HepG2 (cell line): ENCODE results near the gene GLUD1. TPM values are rescaled to one million over a fixed set of nuclear protein-coding genes. Genes with fewer than 3 reads are reported as not detected.

ENCODE experiments used
- ATAC-seq: fragments of 200-7000 bp; cut with Tn5 transposase; 3 replicates; pipeline ENCODE4 v1.9.1; 2020; ENCODE audit warnings: mild to moderate bottlenecking, moderate library complexity
- BruUV-seq: library from RNA; stranded (reverse); fragments of 400-500 nt; replicated peaks from 2 replicates; lab custom pipeline; 2021; lab: Mats Ljungman, UMichigan
- CTCF ChIA-PET: fragments of 300-600 bp; formaldehyde crosslinking; extraction: SDS; loops from one replicate; lab custom pipeline; 2021; ENCODE audit warnings: low total read pairs, inconsistent platforms, low intra/inter-chr PET ratio; lab: Yijun Ruan, JAX
- POLR2A ChIA-PET: fragments of 350-600 bp; sonication (Branson Sonifier 250); formaldehyde crosslinking; loops from one replicate; lab custom pipeline; 2020; ENCODE audit warnings: antibody characterized with exemption, inconsistent platforms; lab: Yijun Ruan, JAX
- DNase-seq: peaks from one replicate; pipeline ENCODE4 v3.0.0-alpha.2; 2015; ENCODE audit warnings: low spot score
- FAIRE-seq: peaks from 3 replicates; lab custom pipeline; 2011; peaks lifted over from hg19 to GRCh38; lab: Jason Lieb, UNC
- H2AFZ ChIP-seq: one replicate; pipeline ENCODE4 v1.6.1; 2011; ENCODE audit warnings: low read length, inconsistent platforms
- H3K27ac ChIP-seq: fragments of 300-600 bp; 3 replicates; pipeline ENCODE4 v1.8.0; 2011; ENCODE audit warnings: mixed run types, mild to moderate bottlenecking, mixed read lengths, low read length, inconsistent platforms; ENCODE audit not compliant: insufficient read depth; ENCODE audit errors: extremely low read length
- H3K27me3 ChIP-seq, 2 experiments: fragments of 200-600 bp in 1 of 2; 2 replicates in 1 of 2; 3 replicates in 1 of 2; pipeline versions ENCODE4 v1.6.0 to v1.8.0; 2011; ENCODE audit warnings: low read length in 2 of 2, mild to moderate bottlenecking in 2 of 2, moderate library complexity in 2 of 2, inconsistent platforms in 1 of 2; ENCODE audit not compliant: insufficient read depth in 2 of 2, control insufficient read depth in 1 of 2
- H3K36me3 ChIP-seq, 2 experiments: fragments of 200-600 bp in 1 of 2; replicated peaks in 1 of 2; 2 replicates in 1 of 2; 3 replicates in 1 of 2; pipeline versions ENCODE4 v1.5.1 to v1.8.0; 2011; ENCODE audit warnings: low read length in 2 of 2, inconsistent platforms in 1 of 2; ENCODE audit not compliant: insufficient read depth in 2 of 2, control insufficient read depth in 1 of 2
- H3K4me1 ChIP-seq: 2 replicates; pipeline ENCODE4 v1.5.1; 2012; ENCODE audit warnings: low read length, inconsistent platforms; ENCODE audit not compliant: insufficient read depth
- H3K4me2 ChIP-seq: 2 replicates; pipeline ENCODE4 v1.6.0; 2011; ENCODE audit warnings: low read depth, low read length, inconsistent platforms
- H3K4me3 ChIP-seq, 3 experiments: fragments of 200-600 bp in 1 of 3; sonication (generic), shearing (Covaris generic) in 1 of 3; replicated peaks in 1 of 3; 2 replicates each; pipeline ENCODE4 v1.5.1; 2011 to 2016; ENCODE audit warnings: low read length in 3 of 3, inconsistent platforms in 2 of 3, low read depth in 2 of 3, mild to moderate bottlenecking in 2 of 3, control low read depth in 1 of 3, mixed read lengths in 1 of 3; ENCODE audit not compliant: insufficient read depth in 1 of 3
- H3K79me2 ChIP-seq: one replicate; pipeline ENCODE4 v1.6.1; 2011; ENCODE audit warnings: low read length, inconsistent platforms; ENCODE audit not compliant: insufficient read depth
- H3K9ac ChIP-seq: 2 replicates; pipeline ENCODE4 v1.6.0; 2011; ENCODE audit warnings: mild to moderate bottlenecking, low read depth, low read length, inconsistent platforms; ENCODE audit not compliant: insufficient read depth
- H3K9me3 ChIP-seq: 2 replicates; pipeline ENCODE4 v1.5.1; 2012; ENCODE audit warnings: mild to moderate bottlenecking, low read length
- H4K20me1 ChIP-seq: 2 replicates; pipeline ENCODE4 v1.6.0; 2011; ENCODE audit warnings: inconsistent platforms, mild to moderate bottlenecking, low read length, moderate library complexity; ENCODE audit not compliant: insufficient read depth
- ELF3 ChIP-seq: IDR thresholded peaks from 2 replicates; pipeline ENCODE4 v1.6.1; 2016; ENCODE audit warnings: missing genetic modification reagents, missing compliant biosample characterization
- GATA4 ChIP-seq: sonication (generic); IDR thresholded peaks from 2 replicates; pipeline ENCODE4 v1.6.1; 2016; ENCODE audit warnings: antibody characterized with exemption, low read depth, borderline replicate concordance
- HNRNPH1 ChIP-seq: fragments of 200-400 bp; formaldehyde crosslinking; optimal IDR thresholded peaks from 2 replicates; pipeline ENCODE3; 2017; ENCODE audit warnings: mild to moderate bottlenecking, low read depth, low read length
- HNRNPL ChIP-seq: fragments of 200-400 bp; formaldehyde crosslinking; IDR thresholded peaks from 2 replicates; pipeline ENCODE4 v1.6.1; 2017; ENCODE audit warnings: mild to moderate bottlenecking, low read depth, low read length
- HOXA7 ChIP-seq: sonication (generic); formaldehyde crosslinking; IDR thresholded peaks from 2 replicates; pipeline ENCODE4 v1.8.1; 2022; ENCODE audit warnings: mild to moderate bottlenecking, missing genetic modification reagents, moderate library complexity
- NR2F6 ChIP-seq, 2 experiments: IDR thresholded peaks; 2 replicates each; pipeline ENCODE4 v1.6.1; 2016; ENCODE audit warnings: antibody characterized with exemption in 1 of 2, mild to moderate bottlenecking in 1 of 2
- SNAPC4 ChIP-seq: sonication (generic); formaldehyde crosslinking; IDR thresholded peaks from 2 replicates; pipeline ENCODE4 v1.4.0; 2020; ENCODE audit warnings: mild to moderate bottlenecking, missing genetic modification reagents
- THAP11 ChIP-seq: IDR thresholded peaks from 2 replicates; pipeline ENCODE4 v1.6.1; 2016; ENCODE audit warnings: missing biosample characterization, missing genetic modification reagents
- U2AF1 ChIP-seq: fragments of 200-400 bp; formaldehyde crosslinking; optimal IDR thresholded peaks from 2 replicates; pipeline ENCODE3; 2017; ENCODE audit warnings: mild to moderate bottlenecking, low read depth, low read length
- ZBTB39 ChIP-seq: sonication (generic); formaldehyde crosslinking; IDR thresholded peaks from 2 replicates; pipeline ENCODE4 v1.5.0; 2020; ENCODE audit warnings: missing genetic modification reagents
- ZNF225 ChIP-seq: sonication (generic); formaldehyde crosslinking; IDR thresholded peaks from 2 replicates; pipeline ENCODE4 v1.4.0; 2020; ENCODE audit warnings: mild to moderate bottlenecking, missing genetic modification reagents
- ZNF432 ChIP-seq: sonication (generic); formaldehyde crosslinking; IDR thresholded peaks from 2 replicates; pipeline ENCODE4 v1.5.0; 2020; ENCODE audit warnings: missing genetic modification reagents, mild to moderate bottlenecking, borderline replicate concordance
- ZNF501 ChIP-seq: sonication (generic); formaldehyde crosslinking; IDR thresholded peaks from 2 replicates; pipeline ENCODE4 v1.5.1; 2020; ENCODE audit warnings: mild to moderate bottlenecking, moderate library complexity, missing genetic modification reagents
- ZNF761 ChIP-seq: sonication (generic); formaldehyde crosslinking; conservative IDR thresholded peaks from 2 replicates; pipeline ENCODE4 v1.4.0; 2020; ENCODE audit warnings: mild to moderate bottlenecking, missing genetic modification reagents
- WGBS: methylation state at CpG from one replicate; pipeline ENCODE4 v1.1.6; 2017; ENCODE audit warnings: low lambda C conversion rate; 5-methylcytosine and 5-hydroxymethylcytosine counted together
- in situ Hi-C: cut with HindIII; loops from 2 replicates; pipeline ENCODE4 v1.10.0; 2017; ENCODE audit warnings: low pct_unique_long_range_greater_than_20kb; ENCODE audit not compliant: extremely low pct_ligation_motif_present
- intact Hi-C: fragments of 100-400 bp; cut with micrococcal nuclease; formaldehyde crosslinking; loops from one replicate; pipeline ENCODE4 v1.10.0; 2022; ENCODE audit not compliant: unreplicated experiment
- polyA plus RNA-seq, 8 experiments: library from polyadenylated mRNA; depleted of rRNA in 3 of 8; stranded (reverse) in 7 of 8; unstranded in 1 of 8; fragments of >200 nt; fragmentation: Illumina TruSeq in 4 of 8; extraction: Trizol in 4 of 8; gene quantifications; 2 replicates each; pipeline versions ENCODE4 v1.2.1 to v1.2.3, GENCODE V29; 2011 to 2016; ENCODE audit warnings: low read depth in 4 of 8, missing spikeins in 1 of 8, mixed read lengths in 1 of 8; ENCODE audit not compliant: insufficient read depth in 1 of 8
- total RNA-seq, 5 experiments: library from RNA; depleted of rRNA; stranded (reverse); fragments of >200 nt; fragmentation: Illumina TruSeq; extraction: Trizol; gene quantifications; 2 replicates each; pipeline ENCODE4 v1.2.3, GENCODE V29; 2016; ENCODE audit warnings: low read depth in 1 of 5
- TF ChIP-seq, protein P1 (sequence below): sonication (generic); formaldehyde crosslinking; IDR thresholded peaks from 2 replicates; pipeline ENCODE4 v1.5.1; 2020; ENCODE audit warnings: missing genetic modification reagents, mild to moderate bottlenecking, borderline replicate concordance
- TF ChIP-seq, protein P2 (sequence below): sonication (generic); formaldehyde crosslinking; IDR thresholded peaks from 2 replicates; pipeline ENCODE4 v1.4.0; 2020; ENCODE audit warnings: missing genetic modification reagents, borderline replicate concordance

GLUD1 gene
- total and polyA plus RNA-seq, 2 of the 13 experiments (the other 11 are each of a cell fraction or from before 2014, with no cell fraction given), result 301 to 798 TPM

GRCh38 chr10:87089746-87090145, 4.9 kb downstream of the GLUD1 start:
- no TSS peak for BruUV-seq
- ChIA-PET POLR2A (no interaction called here), CTCF (no interaction called here)
- Histone ChIP-seq H3K36me3 (peaks cover 2 to 30% of the 10 kb centered on the region in 2 experiments), H4K20me1 (peaks cover 69% of the 10 kb centered on the region), H3K9me3 (no peaks in the 10 kb centered on the region), H2AFZ (no peak overlapping the region), H3K4me3 (peak overlapping the region in 2 of 3 experiments; percentile 23 to 90; a peak in 2 of 6 replicates), H3K4me2 (peak overlapping the region; percentile 84), H3K4me1 (peaks cover 66% of the 10 kb centered on the region), H3K79me2 (peaks cover 94% of the 10 kb centered on the region), H3K27me3 (no peaks in the 10 kb centered on the region; a peak in 1 of 5 replicates), H3K27ac (peak overlapping the region; percentile 28), H3K9ac (peak overlapping the region; percentile 44)
- ATAC-seq (no peak), FAIRE-seq (no peak), DNase-seq (no peak)
- 74% methylated on average over 4 of the region's 4 CpGs for WGBS
- intact Hi-C loops, result no loop called here
- in situ Hi-C loops, result no loop called here
- TF ChIP-seq U2AF1 (no peak), ZNF501 (CRISPR knock-in tag) (no peak), ZBTB39 (CRISPR knock-in tag) (no peak), GATA4 (no peak), THAP11 (CRISPR knock-in tag) (no peak), ZNF761 (CRISPR knock-in tag) (no peak), ZNF432 (no peak), HNRNPH1 (no peak), ELF3 (CRISPR knock-in tag) (no peak), SNAPC4 (CRISPR knock-in tag) (no peak), ZNF225 (CRISPR knock-in tag) (no peak), HNRNPL (no peak), HOXA7 (CRISPR knock-in tag) (no peak), NR2F6 (IDR thresholded peaks at IDR 0.05) (no peak), NR2F6 (CRISPR knock-in tag; IDR thresholded peaks at IDR 0.05) (no peak)
- TF ChIP-seq, protein P1, sequence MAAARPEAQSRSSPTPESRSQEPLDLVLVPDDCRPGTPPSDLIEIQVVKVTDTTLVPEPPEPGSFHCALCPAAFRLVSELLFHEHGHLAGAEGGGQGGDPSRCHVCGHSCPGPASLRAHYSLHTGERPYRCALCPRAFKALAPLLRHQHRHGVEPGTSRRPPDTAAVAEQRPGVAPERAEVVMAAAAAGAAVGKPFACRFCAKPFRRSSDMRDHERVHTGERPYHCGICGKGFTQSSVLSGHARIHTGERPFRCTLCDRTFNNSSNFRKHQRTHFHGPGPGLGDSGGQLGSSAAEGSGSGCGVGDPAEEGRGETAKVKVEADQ (CRISPR knock-in tag), result no peak
- TF ChIP-seq, protein P2, sequence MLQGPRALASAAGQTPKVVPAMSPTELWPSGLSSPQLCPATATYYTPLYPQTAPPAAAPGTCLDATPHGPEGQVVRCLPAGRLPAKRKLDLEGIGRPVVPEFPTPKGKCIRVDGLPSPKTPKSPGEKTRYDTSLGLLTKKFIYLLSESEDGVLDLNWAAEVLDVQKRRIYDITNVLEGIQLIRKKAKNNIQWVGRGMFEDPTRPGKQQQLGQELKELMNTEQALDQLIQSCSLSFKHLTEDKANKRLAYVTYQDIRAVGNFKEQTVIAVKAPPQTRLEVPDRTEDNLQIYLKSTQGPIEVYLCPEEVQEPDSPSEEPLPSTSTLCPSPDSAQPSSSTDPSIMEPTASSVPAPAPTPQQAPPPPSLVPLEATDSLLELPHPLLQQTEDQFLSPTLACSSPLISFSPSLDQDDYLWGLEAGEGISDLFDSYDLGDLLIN, result no peak
